ENCODE data around the gene KCNQ1.

KCNQ1 gene

GRCh38 chr11:2752204-2752770 is 307.5 kb downstream of the KCNQ1 start:
- H3K27ac ChIP-seq, result no peak overlapping the region
- H3K4me3 ChIP-seq, result no peak overlapping the region
- H3K9me3 ChIP-seq (replicated peaks in 1 of 11), result peaks cover 21 to 34% (median 28%) of the 10 kb centered on the region in 11 experiments
- no peaks in the 10 kb centered on the region for H4K20me1 ChIP-seq
- TF ChIP-seq Cebpa-rat (IDR thresholded peaks at IDR 0.05), result no peak
- no peaks in the 10 kb centered on the region for H3K27me3 ChIP-seq
- H3K4me2 ChIP-seq, result peak overlapping the region in 5 of 11 experiments; percentile 6 to 33 (median 25); a peak in 4 of 22 replicates
- H3K36me3 ChIP-seq, result no peaks in the 10 kb centered on the region; a peak in 1 of 22 replicates
- peaks cover 0 to 16% (median 4%) of the 10 kb centered on the region in 10 experiments; a peak in 9 of 20 replicates for H3K4me1 ChIP-seq
- H3K9ac ChIP-seq, result no peak overlapping the region

GRCh38 chr11:2752923-2753322 is 308.1 kb downstream of the KCNQ1 start:
- H3K9me3 ChIP-seq (replicated peaks in 1 of 11), result peaks cover 21 to 40% (median 34%) of the 10 kb centered on the region in 11 experiments
- H3K4me3 ChIP-seq, result no peak overlapping the region
- peak overlapping the region in 5 of 11 experiments; percentile 6 to 33 (median 25); a peak in 4 of 22 replicates for H3K4me2 ChIP-seq
- H3K9ac ChIP-seq, result no peak overlapping the region
- H3K27ac ChIP-seq, result no peak overlapping the region
- no peaks in the 10 kb centered on the region for H4K20me1 ChIP-seq
- no peaks in the 10 kb centered on the region; a peak in 1 of 22 replicates for H3K36me3 ChIP-seq
- no peak for TF ChIP-seq Cebpa-rat (IDR thresholded peaks at IDR 0.05)
- H3K4me1 ChIP-seq, result peaks cover 0 to 16% (median 4%) of the 10 kb centered on the region in 10 experiments; a peak in 9 of 20 replicates
- no peaks in the 10 kb centered on the region for H3K27me3 ChIP-seq

- no peak overlapping the region for H3K4me2 ChIP-seq
- no peaks in the 10 kb centered on the region for H3K27me3 ChIP-seq
- no peak overlapping the region for H3K27ac ChIP-seq
- H3K9me3 ChIP-seq (replicated peaks in 1 of 11), result peaks cover 24 to 44% (median 34%) of the 10 kb centered on the region in 11 experiments
- no peaks in the 10 kb centered on the region; a peak in 1 of 22 replicates for H3K36me3 ChIP-seq
- no peaks in the 10 kb centered on the region for H4K20me1 ChIP-seq
- H3K9ac ChIP-seq, result no peak overlapping the region
- H3K4me3 ChIP-seq, result no peak overlapping the region
- TF ChIP-seq Cebpa-rat (IDR thresholded peaks at IDR 0.05), result no peak
- peaks cover under 1 to 21% (median 7%) of the 10 kb centered on the region in 10 experiments; a peak in 13 of 20 replicates for H3K4me1 ChIP-seq
These were observed 309.2 kb downstream of the KCNQ1 start for GRCh38 chr11:2754008-2754407.

- no peaks in the 10 kb centered on the region for H3K27me3 ChIP-seq
- peaks cover 4 to 27% (median 11%) of the 10 kb centered on the region in 10 experiments; a peak in 14 of 20 replicates for H3K4me1 ChIP-seq
- H3K9me3 ChIP-seq (replicated peaks in 1 of 11), result peaks cover 24 to 44% (median 34%) of the 10 kb centered on the region in 11 experiments
- no peaks in the 10 kb centered on the region for H4K20me1 ChIP-seq
- H3K9ac ChIP-seq, result no peak overlapping the region
- H3K4me3 ChIP-seq, result no peak overlapping the region
- H3K36me3 ChIP-seq, result no peaks in the 10 kb centered on the region; a peak in 1 of 22 replicates
- TF ChIP-seq Cebpa-rat (IDR thresholded peaks at IDR 0.05), result no peak
- no peak overlapping the region for H3K27ac ChIP-seq
- peak overlapping the region in 5 of 11 experiments; percentile 2 to 28 (median 13); a peak in 5 of 22 replicates for H3K4me2 ChIP-seq
These were observed 310.3 kb downstream of the KCNQ1 start for GRCh38 chr11:2755071-2755470.

GRCh38 chr11:2758751-2759150 is 313.9 kb downstream of the KCNQ1 start:
- Histone ChIP-seq H3K4me1 (peaks cover 4 to 18% (median 8%) of the 10 kb centered on the region in 10 experiments; a peak in 14 of 20 replicates), H3K9ac (no peak overlapping the region), H3K4me2 (peak overlapping the region in 8 of 11 experiments; percentile 11 to 48 (median 27); a peak in 11 of 22 replicates), H3K9me3 (replicated peaks in 1 of 11) (peaks cover 24 to 44% (median 32%) of the 10 kb centered on the region in 11 experiments), H3K27ac (no peak overlapping the region), H3K4me3 (no peak overlapping the region), H4K20me1 (no peaks in the 10 kb centered on the region), H3K36me3 (no peaks in the 10 kb centered on the region; a peak in 1 of 22 replicates), H3K27me3 (no peaks in the 10 kb centered on the region)
- TF ChIP-seq Cebpa-rat (IDR thresholded peaks at IDR 0.05), result no peak

GRCh38 chr11:2759228-2760195 is 314.7 kb downstream of the KCNQ1 start:
- Histone ChIP-seq H3K4me1 (peaks cover 4 to 18% (median 8%) of the 10 kb centered on the region in 10 experiments; a peak in 14 of 20 replicates), H3K36me3 (no peaks in the 10 kb centered on the region; a peak in 1 of 22 replicates), H3K4me2 (peak overlapping the region in 10 of 11 experiments; percentile 11 to 48 (median 23); a peak in 13 of 22 replicates), H3K4me3 (no peak overlapping the region), H3K9me3 (replicated peaks in 1 of 11) (peaks cover 17 to 37% (median 27%) of the 10 kb centered on the region in 11 experiments; a peak in 21 of 22 replicates), H3K27me3 (no peaks in the 10 kb centered on the region), H3K9ac (no peak overlapping the region), H4K20me1 (no peaks in the 10 kb centered on the region), H3K27ac (no peak overlapping the region)
- TF ChIP-seq Cebpa-rat (IDR thresholded peaks at IDR 0.05), result no peak

- Histone ChIP-seq H3K27ac (no peak overlapping the region), H3K27me3 (no peaks in the 10 kb centered on the region), H3K4me3 (no peak overlapping the region), H3K9ac (no peak overlapping the region), H4K20me1 (no peaks in the 10 kb centered on the region), H3K4me1 (peaks cover 4 to 16% (median 8%) of the 10 kb centered on the region in 10 experiments; a peak in 14 of 20 replicates), H3K4me2 (no peak overlapping the region), H3K36me3 (no peaks in the 10 kb centered on the region; a peak in 1 of 22 replicates), H3K9me3 (replicated peaks in 1 of 11) (peaks cover 14 to 29% (median 24%) of the 10 kb centered on the region in 11 experiments; a peak in 21 of 22 replicates)
- no peak for TF ChIP-seq Cebpa-rat (IDR thresholded peaks at IDR 0.05)
These were observed 315.5 kb downstream of the KCNQ1 start for GRCh38 chr11:2760196-2760871.

- Histone ChIP-seq H3K27me3 (no peaks in the 10 kb centered on the region), H3K9me3 (replicated peaks in 1 of 11) (peaks cover 6 to 20% (median 16%) of the 10 kb centered on the region in 11 experiments; a peak in 21 of 22 replicates), H4K20me1 (no peaks in the 10 kb centered on the region), H3K4me2 (no peak overlapping the region), H3K36me3 (no peaks in the 10 kb centered on the region; a peak in 1 of 22 replicates), H3K4me1 (peaks cover 4 to 16% (median 8%) of the 10 kb centered on the region in 10 experiments; a peak in 14 of 20 replicates), H3K9ac (no peak overlapping the region), H3K27ac (no peak overlapping the region), H3K4me3 (no peak overlapping the region)
- no peak for TF ChIP-seq Cebpa-rat (IDR thresholded peaks at IDR 0.05)
These were observed 316.6 kb downstream of the KCNQ1 start for GRCh38 chr11:2761131-2762030.
